ENCODE results near the gene LTN1.
"Not testable (repeated sequence)": the region's sequence is repeated elsewhere in the genome, so short reads cannot be mapped to it uniquely, and the experiment has no call there.

The LTN1 gene

DNA sequence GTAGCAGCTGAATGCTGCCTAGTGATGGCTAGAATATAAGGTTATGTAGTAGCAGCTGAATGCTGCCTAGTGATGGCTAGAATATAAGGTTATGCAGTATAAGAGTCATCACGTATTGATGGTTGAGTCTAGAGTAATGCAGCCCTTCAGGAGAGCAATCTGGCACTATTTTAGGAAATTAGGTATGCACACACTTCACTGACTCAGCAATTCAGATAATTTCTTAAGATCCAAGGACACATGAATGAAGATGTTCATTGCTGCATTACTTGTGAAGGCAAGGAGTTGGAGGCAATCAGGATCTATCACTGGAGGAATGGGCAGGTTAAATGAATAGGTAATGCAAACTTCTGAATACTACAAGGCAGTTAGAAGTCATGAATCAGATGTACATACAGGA lies 13.6 kb downstream of the LTN1 start:
- no peak for DNase-seq (ENCODE audit: low read depth)

- no peak for DNase-seq (ENCODE audit: low read depth)
These were observed 17.3 kb downstream of the LTN1 start for GRCh38 chr21:28975397-28975796.

DNA sequence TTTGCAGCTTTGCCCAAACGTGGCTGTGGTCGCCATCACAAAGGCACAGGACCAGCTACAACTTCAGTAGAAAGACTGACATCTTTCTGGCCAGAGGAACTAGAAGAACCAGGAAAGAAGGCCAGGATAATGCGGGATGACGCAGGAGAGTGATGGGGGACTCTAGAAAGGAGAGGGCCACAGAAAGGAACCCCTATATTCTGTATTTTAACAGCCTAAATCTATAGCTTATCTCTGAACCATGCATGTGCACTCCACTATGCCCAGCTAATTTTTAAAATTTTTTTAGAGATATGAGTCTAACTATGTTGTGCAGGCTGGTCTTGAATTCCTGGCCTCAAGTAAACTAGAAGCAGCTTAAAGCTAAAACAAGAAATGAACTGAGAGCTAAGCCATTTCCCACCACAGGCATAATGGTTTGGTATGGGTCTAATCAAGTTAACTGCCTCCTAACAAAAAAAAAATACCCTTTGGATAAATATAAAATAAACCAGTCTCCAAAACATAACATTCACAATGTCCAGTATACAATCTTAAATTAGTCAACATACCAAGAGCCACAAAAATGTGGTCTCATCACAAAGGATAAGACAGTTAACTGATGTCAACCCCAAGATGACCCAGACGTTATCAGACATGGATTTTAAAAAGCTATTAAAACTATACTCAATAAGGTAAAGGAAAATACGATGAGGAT lies 18.0 kb downstream of the LTN1 start:
- no peak for DNase-seq (ENCODE audit: low read depth)

GRCh38 chr21:28972398-28972797 lies 20.3 kb downstream of the LTN1 start:
- DNase-seq (ENCODE audit: low read depth) = no peak

DNA sequence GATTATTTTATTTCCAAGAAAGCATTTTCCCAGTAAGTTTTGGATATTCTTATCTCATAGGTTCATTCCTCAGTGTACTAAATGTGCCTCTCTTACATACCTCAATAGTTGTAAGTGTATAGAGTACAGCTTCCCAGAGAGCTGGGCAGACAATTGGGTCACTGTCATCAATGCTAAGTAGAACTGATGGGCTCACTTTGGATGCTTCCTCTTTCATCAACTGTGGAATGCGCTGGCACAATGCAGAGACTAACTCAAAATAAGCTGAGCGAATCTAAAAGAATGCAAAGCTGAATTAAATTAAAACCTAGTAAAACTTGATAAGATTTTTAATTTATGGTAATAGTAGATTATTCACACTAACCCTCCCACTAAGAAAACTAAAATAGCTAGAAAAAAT lies 21.5 kb downstream of the LTN1 start:
- no peak for DNase-seq (ENCODE audit: low read depth)

DNA sequence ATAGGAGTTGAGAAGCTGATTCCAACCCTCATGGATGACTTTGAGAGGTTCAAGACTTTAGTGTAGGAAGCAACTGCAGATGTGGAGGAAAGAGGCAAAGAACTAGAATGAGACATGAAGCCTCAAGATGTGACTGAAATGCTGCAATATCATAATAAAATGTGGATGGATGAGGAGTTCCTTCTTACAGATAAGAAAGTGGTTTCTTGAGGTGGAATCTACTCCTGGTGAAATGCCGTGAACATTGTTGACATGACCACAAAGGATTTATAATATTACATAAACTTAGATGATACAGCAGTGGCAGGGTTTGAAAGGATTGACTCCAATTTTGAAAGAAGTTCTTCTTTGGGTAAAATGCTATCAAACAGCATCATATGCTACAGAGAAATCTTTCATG lies 28.8 kb downstream of the LTN1 start:
- DNase-seq (ENCODE audit: low read depth) = no peak

GRCh38 chr21:28962465-28962864 lies 30.2 kb downstream of the LTN1 start:
- no peak for DNase-seq (ENCODE audit: low read depth)

DNA sequence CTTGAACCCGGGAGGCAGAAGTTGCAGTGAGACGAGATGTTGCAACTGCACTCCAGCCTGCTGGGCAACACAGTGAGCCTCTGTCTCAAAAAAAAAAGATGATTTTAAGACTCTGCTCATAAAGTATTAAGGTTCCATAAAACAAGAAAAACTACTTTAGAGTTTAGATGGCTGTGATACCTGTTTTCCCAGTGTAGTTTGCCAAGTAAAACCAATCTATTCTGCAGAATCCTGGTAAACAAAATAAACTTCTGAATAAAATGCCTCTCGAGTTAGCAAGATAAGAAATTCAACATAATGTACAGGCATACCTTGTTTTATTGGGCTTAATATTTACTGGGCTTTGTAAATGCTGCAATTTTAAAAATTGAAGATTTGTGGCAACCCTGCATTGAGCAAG lies 30.8 kb downstream of the LTN1 start:
- DNase-seq (ENCODE audit: low read depth) = no peak

DNA sequence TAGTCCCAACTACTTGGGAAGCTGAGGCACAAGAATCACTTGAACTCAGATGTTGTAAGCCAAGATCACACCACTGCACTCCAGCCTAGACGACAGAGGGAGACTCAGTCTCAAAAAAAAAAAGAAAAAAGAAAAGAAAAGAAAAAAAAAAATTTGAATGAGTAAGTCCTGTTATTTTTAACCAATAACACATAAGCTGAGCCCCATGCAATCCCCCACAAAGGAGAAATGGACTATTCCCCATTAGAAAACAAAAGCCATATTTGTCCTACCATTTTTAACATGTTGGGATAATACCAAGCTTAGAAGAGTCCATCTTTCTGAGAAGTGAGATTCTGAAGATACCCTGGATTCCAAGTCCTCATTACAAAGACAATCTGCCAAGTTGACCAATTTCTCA lies 32.4 kb downstream of the LTN1 start:
- DNase-seq (ENCODE audit: low read depth) = no peak

- DNase-seq (ENCODE audit: low read depth) = no peak
These were observed 33.1 kb downstream of the LTN1 start for GRCh38 chr21:28959367-28960099.

DNA sequence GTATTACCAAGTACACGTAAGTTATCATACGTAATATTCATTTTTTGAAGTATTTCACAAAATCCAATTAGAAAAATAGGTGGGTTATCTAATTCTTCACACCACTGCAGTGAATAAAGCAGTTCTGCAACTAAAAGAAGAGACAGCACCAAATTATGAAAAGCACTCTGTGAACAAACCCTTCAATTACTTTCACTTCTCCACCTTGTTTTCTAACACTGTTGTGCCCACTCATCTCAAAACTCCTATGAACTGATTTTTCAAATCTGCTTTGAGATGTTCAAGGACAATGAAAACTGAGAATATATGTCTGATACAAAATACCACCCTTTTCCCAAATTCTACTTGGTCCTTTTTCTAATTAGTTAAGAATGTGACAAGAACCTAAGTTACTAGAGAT lies 39.4 kb downstream of the LTN1 start:
- DNase-seq (ENCODE audit: low read depth) = no peak

- DNase-seq (ENCODE audit: low read depth) = no peak
These were observed 40.0 kb downstream of the LTN1 start for GRCh38 chr21:28952686-28953085.

- DNase-seq (ENCODE audit: low read depth) = no peak
These were observed 43.4 kb downstream of the LTN1 start for GRCh38 chr21:28949318-28949717.

- DNase-seq (ENCODE audit: low read depth) = no peak
These were observed 48.4 kb downstream of the LTN1 start for GRCh38 chr21:28944296-28944695.

GRCh38 chr21:28943631-28944030 lies 49.0 kb downstream of the LTN1 start:
- no peak for DNase-seq (ENCODE audit: low read depth)

GRCh38 chr21:28938726-28939125 lies 54.0 kb downstream of the LTN1 start:
- DNase-seq (ENCODE audit: low read depth) = no peak

DNA sequence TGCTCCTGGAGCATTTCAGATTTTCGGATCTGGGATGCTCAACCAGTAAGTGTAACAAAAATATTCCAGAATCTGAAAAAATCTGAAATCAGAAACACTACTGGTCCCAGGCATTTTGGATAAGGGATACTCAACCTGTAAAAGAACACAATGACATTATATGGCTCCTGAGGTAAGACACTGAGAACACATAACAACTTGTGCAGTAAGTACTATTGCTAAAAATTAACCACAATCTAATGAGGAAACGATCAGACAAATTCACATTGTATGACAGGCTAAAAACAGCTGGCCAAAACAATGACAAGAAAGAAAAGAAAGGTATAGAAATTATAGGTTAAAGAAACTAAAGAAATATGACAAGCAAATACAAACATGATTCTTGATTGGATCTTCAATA lies 54.9 kb downstream of the LTN1 start:
- no peak for DNase-seq (ENCODE audit: low read depth)

DNA sequence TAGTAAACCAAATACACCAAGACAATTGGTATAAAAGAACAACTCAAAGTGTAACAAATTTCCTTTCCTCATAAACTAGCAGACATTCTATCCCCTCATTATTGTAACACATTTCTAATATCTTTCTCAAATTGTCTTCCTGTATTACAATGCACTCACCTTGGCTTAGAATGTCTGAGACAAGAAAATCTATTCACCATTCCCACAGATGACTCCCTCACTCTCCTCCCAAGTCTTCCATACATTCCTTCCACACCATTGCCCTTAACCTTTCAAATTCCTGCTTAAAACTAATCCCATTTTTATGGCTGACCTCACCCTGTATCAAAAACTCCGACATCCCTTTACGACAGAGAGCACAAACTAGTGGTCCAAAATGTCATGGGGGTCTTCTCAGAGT lies 56.0 kb downstream of the LTN1 start:
- no peak for DNase-seq (ENCODE audit: low read depth)

DNA sequence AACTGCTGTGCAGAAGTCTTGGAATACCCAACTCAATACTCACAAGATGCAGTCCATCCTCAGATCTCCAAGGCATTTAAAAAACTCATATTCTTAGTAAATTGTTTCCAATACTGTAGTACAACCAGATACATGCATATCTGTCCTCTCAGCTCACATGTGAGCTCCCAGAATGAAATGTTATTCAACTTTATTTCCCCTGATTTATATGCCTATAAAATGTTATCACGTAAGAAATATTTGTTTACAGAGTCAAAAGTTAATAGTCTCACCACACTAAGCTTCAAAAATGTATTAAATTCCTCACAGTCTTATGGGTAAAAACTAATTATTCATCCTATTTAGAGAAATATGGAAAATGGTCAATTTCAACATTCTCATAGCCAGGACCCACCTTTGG lies 56.6 kb downstream of the LTN1 start:
- DNase-seq (ENCODE audit: low read depth) = no peak

GRCh38 chr21:28932717-28933116 lies 60.0 kb downstream of the LTN1 start:
- DNase-seq (ENCODE audit: low read depth) = no peak

DNA sequence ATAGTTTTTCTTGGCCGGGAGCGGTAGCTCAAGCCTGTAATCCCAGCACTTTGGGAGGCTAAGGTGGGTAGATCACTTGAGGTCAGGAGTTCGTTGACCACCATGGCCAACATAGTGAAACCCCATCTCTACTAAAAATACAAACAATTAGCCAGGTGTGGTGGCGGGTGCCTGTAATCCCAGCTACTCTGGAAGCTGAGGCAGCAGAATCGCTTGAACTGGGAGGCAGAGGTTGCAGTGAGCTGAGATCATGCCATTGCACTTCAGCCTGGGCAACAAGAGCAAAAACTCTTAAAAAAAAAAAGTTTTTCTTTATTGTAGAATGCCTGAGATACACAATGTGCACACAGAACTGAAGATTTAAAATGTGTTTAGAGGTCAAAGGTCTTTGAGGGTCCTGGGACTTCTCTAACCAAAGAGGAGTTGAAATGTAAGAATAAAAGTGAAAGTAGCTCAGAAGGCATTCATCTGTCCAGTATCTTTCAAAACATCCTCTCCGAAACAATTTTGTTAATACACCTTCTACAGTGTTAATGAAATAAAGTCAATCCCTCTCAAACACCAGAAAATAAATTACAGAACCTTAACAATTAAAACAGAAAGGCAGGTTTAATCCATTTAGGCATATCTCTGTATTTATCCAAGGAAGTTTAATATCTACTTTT lies 60.8 kb downstream of the LTN1 start:
- DNase-seq (ENCODE audit: low read depth) = not testable (repeated sequence)

GRCh38 chr21:28928578-28929420 lies 63.9 kb downstream of the LTN1 start:
- no peak for DNase-seq (ENCODE audit: low read depth)

All from activated T-cell treated with anti-CD3 and anti-CD28 coated beads for 24 hours (primary cell).